HL-60 (cell line): ENCODE data around the gene PTPN7.

Experiments used
- CTCF ChIP-seq: IDR thresholded peaks from one replicate; pipeline ENCODE4 v1.5.1; 2011; ENCODE audit warnings: low read length, control low read depth, inconsistent platforms; ENCODE audit not compliant: insufficient read depth
- POLR2AphosphoS5 ChIP-seq: IDR thresholded peaks from 2 replicates; pipeline ENCODE4 v1.6.1; 2012; ENCODE audit warnings: low read depth

GRCh38 chr1:202140833-202141232 is 19.6 kb downstream of the PTPN7 start:
- TF ChIP-seq CTCF: no peak
- no peak for TF ChIP-seq POLR2AphosphoS5
